HL-60 (cell line): Measurements from ENCODE around the gene CIDEC.
"Not testable (repeated sequence)": the region's sequence is repeated elsewhere in the genome, so short reads cannot be mapped to it uniquely, and the experiment has no call there.

Experiments used
- CTCF ChIP-seq: IDR thresholded peaks from one replicate; pipeline ENCODE4 v1.5.1; 2011; ENCODE audit warnings: low read length, control low read depth, inconsistent platforms; ENCODE audit not compliant: insufficient read depth
- POLR2AphosphoS5 ChIP-seq: IDR thresholded peaks from 2 replicates; pipeline ENCODE4 v1.6.1; 2012; ENCODE audit warnings: low read depth
- SPI1 ChIP-seq: IDR thresholded peaks from 2 replicates; pipeline ENCODE4 v1.6.1; 2012; ENCODE audit warnings: low read depth, mild to moderate bottlenecking, borderline replicate concordance
- TF ChIP-seq, protein P1 (sequence below): IDR thresholded peaks from 2 replicates; pipeline ENCODE4 v1.6.1; 2012; ENCODE audit warnings: low read depth; ENCODE audit not compliant: insufficient replicate concordance

DNA sequence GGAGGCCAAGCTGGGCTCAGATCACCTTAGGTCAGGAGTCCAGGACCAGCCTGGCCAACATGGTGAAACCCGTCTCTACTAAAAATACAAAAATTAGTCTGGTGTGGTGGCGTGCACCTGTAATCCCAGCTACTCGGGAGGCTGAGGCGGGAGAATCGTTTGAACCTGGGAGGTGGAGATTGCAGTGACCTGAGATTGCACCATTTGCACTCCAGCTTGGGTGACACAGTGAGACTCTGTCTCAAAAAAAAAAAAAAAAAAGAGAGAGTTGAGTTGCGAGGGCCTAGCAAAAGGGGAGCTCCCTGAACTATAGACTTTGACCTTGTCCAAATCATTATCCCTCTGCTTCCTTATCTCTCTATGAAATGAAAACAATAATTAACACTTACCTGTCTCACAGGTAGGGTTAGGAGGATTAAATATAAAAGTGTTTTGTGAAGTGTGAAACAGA lies 20.9 kb upstream of the CIDEC start:
- TF ChIP-seq, protein P1, sequence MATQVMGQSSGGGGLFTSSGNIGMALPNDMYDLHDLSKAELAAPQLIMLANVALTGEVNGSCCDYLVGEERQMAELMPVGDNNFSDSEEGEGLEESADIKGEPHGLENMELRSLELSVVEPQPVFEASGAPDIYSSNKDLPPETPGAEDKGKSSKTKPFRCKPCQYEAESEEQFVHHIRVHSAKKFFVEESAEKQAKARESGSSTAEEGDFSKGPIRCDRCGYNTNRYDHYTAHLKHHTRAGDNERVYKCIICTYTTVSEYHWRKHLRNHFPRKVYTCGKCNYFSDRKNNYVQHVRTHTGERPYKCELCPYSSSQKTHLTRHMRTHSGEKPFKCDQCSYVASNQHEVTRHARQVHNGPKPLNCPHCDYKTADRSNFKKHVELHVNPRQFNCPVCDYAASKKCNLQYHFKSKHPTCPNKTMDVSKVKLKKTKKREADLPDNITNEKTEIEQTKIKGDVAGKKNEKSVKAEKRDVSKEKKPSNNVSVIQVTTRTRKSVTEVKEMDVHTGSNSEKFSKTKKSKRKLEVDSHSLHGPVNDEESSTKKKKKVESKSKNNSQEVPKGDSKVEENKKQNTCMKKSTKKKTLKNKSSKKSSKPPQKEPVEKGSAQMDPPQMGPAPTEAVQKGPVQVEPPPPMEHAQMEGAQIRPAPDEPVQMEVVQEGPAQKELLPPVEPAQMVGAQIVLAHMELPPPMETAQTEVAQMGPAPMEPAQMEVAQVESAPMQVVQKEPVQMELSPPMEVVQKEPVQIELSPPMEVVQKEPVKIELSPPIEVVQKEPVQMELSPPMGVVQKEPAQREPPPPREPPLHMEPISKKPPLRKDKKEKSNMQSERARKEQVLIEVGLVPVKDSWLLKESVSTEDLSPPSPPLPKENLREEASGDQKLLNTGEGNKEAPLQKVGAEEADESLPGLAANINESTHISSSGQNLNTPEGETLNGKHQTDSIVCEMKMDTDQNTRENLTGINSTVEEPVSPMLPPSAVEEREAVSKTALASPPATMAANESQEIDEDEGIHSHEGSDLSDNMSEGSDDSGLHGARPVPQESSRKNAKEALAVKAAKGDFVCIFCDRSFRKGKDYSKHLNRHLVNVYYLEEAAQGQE, result not testable (repeated sequence)
- not testable (repeated sequence) for TF ChIP-seq CTCF, SPI1, POLR2AphosphoS5
